OCI-LY7 (cell line): ENCODE results near the gene CTXN2. TPM values are rescaled to one million over a fixed set of nuclear protein-coding genes. Genes with fewer than 3 reads are reported as not detected.

Experiments used
- BruUV-seq: library from RNA; stranded (reverse); fragments of 400-500 nt; replicated peaks from 2 replicates; lab custom pipeline; 2021; lab: Mats Ljungman, UMichigan
- CTCF ChIA-PET: fragments of 300-600 bp; sonication (Branson Sonifier 250); formaldehyde crosslinking; loops from one replicate; lab custom pipeline; 2022; ENCODE audit warnings: antibody characterized with exemption; ENCODE audit not compliant: unreplicated experiment; lab: Charles Lee
- POLR2A ChIA-PET: fragments of 300-600 bp; sonication (Branson Sonifier 250); formaldehyde crosslinking; loops from one replicate; lab custom pipeline; 2022; ENCODE audit warnings: antibody characterized with exemption; lab: Charles Lee
- DNase-seq: peaks from one replicate; pipeline ENCODE4 v3.0.0-alpha.2; 2015; ENCODE audit warnings: low spot score
- H2AFZ ChIP-seq: fragments of 200-600 bp; sonication (generic), shearing (Covaris generic); 2 replicates; pipeline ENCODE4 v1.6.1; 2014; ENCODE audit warnings: mild to moderate bottlenecking, antibody characterized with exemption, low read length, moderate library complexity
- H3K27ac ChIP-seq: fragments of 200-600 bp; sonication (generic); 2 replicates; pipeline ENCODE4 v1.5.1; 2014; ENCODE audit warnings: mixed run types, low read depth, mild to moderate bottlenecking, moderate library complexity, low read length, inconsistent platforms; ENCODE audit not compliant: poor library complexity, severe bottlenecking
- H3K36me3 ChIP-seq: fragments of 200-600 bp; sonication (generic); 2 replicates; pipeline ENCODE4 v1.6.1; 2014; ENCODE audit warnings: mild to moderate bottlenecking, antibody characterized with exemption, low read length, moderate library complexity, mixed read lengths; ENCODE audit not compliant: insufficient read depth
- H3K4me1 ChIP-seq: fragments of 200-600 bp; sonication (generic); 2 replicates; pipeline ENCODE4 v1.5.1; 2014; ENCODE audit warnings: mild to moderate bottlenecking, low read length; ENCODE audit not compliant: insufficient read depth, poor library complexity, severe bottlenecking
- H3K4me2 ChIP-seq: fragments of 200-600 bp; sonication (generic); 2 replicates; pipeline ENCODE4 v1.6.1; 2014; ENCODE audit warnings: mild to moderate bottlenecking, low read length
- H3K4me3 ChIP-seq: fragments of 200-600 bp; sonication (generic); 2 replicates; pipeline ENCODE4 v1.5.1; 2014; ENCODE audit warnings: mild to moderate bottlenecking, low read depth, low read length; ENCODE audit not compliant: poor library complexity, severe bottlenecking
- H3K79me2 ChIP-seq: fragments of 200-600 bp; sonication (generic); 2 replicates; pipeline ENCODE4 v1.6.1; 2016; ENCODE audit warnings: low read depth, mild to moderate bottlenecking, low read length, moderate library complexity, mixed read lengths; ENCODE audit not compliant: insufficient read depth
- H3K9me2 ChIP-seq: fragments of 200-600 bp; sonication (generic); 2 replicates; pipeline ENCODE4 v1.6.1; 2016; ENCODE audit warnings: mild to moderate bottlenecking, low read length, mixed read lengths; ENCODE audit not compliant: insufficient read depth
- H3K9me3 ChIP-seq: fragments of 200-600 bp; sonication (generic); 2 replicates; pipeline ENCODE4 v1.6.1; 2014; ENCODE audit warnings: mild to moderate bottlenecking, mixed run types, low read length, mixed read lengths
- H4K20me1 ChIP-seq: fragments of 200-600 bp; sonication (generic); 2 replicates; pipeline ENCODE4 v1.6.1; 2014; ENCODE audit warnings: mild to moderate bottlenecking, antibody characterized with exemption, low read length, moderate library complexity, mixed read lengths; ENCODE audit not compliant: insufficient read depth
- EZH2phosphoT487 ChIP-seq: fragments of 200-600 bp; sonication (generic); IDR thresholded peaks from 2 replicates; pipeline ENCODE4 v1.6.1; 2018; ENCODE audit warnings: low read depth, borderline replicate concordance, mild to moderate bottlenecking, mixed run types, antibody characterized with exemption, low read length, moderate library complexity, mixed read lengths
- intact Hi-C: fragments of 100-400 bp; cut with micrococcal nuclease; formaldehyde crosslinking; loops from one replicate; pipeline ENCODE4 v1.10.0; 2022; ENCODE audit not compliant: unreplicated experiment
- total RNA-seq, 2 experiments: library from RNA; depleted of rRNA in 1 of 2; stranded (reverse); fragments of >200 nt in 1 of 2; shearing (Covaris generic) in 1 of 2; gene quantifications; 2 replicates each; pipeline ENCODE4 v1.2.3, GENCODE V29; 2014 to 2022
- TF ChIP-seq, protein P1 (sequence below): fragments of 200-600 bp; sonication (generic); conservative IDR thresholded peaks from 2 replicates; pipeline ENCODE4 v1.5.1; 2014; ENCODE audit warnings: mild to moderate bottlenecking, antibody characterized with exemption, low read length, moderate library complexity, mixed read lengths

Gene CTXN2
- total RNA-seq, 2 experiments from 2014 or later = 0.34 to 0.41 TPM

DNA sequence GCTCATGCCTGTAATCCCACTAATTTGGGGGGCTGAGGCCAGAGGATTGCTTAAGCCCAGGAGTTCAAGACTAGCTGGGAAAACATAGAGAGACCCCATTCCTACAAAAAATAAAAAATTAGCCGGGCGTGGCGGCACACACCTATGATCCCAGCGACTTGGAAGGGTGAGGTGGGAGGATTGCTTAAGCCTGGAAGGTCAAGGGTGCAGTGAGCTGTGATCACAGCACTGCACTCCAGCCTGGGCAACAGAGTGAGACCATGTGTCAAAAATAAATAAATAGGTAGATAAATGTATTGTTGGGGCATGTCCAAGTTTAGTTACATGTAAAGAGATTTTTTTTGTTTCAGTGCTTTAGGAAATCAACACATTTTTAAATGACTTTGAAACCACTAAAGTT lies 51.1 kb downstream of the CTXN2 start:
- H3K4me3 ChIP-seq = no peak overlapping the region
- DNase-seq = no peak
- no peaks in the 10 kb centered on the region for H3K9me2 ChIP-seq
- POLR2A ChIA-PET = no interaction called here
- H4K20me1 ChIP-seq = no peaks in the 10 kb centered on the region
- CTCF ChIA-PET = no interaction called here
- no peaks in the 10 kb centered on the region for H3K36me3 ChIP-seq
- BruUV-seq = no TSS peak
- no peaks in the 10 kb centered on the region for H3K79me2 ChIP-seq
- H2AFZ ChIP-seq = no peak overlapping the region
- H3K27ac ChIP-seq = no peak overlapping the region
- no peak overlapping the region for H3K4me2 ChIP-seq
- H3K9me3 ChIP-seq = no peaks in the 10 kb centered on the region
- TF ChIP-seq EZH2phosphoT487 = no peak
- TF ChIP-seq, protein P1, sequence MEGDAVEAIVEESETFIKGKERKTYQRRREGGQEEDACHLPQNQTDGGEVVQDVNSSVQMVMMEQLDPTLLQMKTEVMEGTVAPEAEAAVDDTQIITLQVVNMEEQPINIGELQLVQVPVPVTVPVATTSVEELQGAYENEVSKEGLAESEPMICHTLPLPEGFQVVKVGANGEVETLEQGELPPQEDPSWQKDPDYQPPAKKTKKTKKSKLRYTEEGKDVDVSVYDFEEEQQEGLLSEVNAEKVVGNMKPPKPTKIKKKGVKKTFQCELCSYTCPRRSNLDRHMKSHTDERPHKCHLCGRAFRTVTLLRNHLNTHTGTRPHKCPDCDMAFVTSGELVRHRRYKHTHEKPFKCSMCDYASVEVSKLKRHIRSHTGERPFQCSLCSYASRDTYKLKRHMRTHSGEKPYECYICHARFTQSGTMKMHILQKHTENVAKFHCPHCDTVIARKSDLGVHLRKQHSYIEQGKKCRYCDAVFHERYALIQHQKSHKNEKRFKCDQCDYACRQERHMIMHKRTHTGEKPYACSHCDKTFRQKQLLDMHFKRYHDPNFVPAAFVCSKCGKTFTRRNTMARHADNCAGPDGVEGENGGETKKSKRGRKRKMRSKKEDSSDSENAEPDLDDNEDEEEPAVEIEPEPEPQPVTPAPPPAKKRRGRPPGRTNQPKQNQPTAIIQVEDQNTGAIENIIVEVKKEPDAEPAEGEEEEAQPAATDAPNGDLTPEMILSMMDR = no peak
- intact Hi-C loops = loop anchor here (5.0 to 10.0 kb wide), 2 partner anchors 108 to 530 kb away; no protein-coding TSS in a partner anchor
- H3K4me1 ChIP-seq = no peaks in the 10 kb centered on the region

DNA sequence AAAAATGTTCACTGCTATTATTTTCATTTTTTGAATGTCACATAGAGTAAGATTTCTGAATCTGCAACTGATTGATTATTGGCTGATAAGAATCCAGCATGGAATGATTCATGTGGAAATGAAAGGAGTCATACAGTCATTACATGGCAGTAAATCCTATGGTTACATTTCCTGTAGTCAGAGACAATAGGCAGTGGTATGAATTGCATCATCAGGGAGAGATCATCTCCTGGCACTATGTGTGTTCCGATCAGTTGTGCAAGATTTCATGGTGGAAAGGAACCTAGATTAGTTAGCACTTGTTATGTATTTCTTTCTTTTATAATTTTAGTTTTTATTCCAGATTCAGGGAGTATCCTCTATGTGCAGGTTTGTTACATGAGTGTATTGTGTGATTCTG lies 53.5 kb downstream of the CTXN2 start:
- TF ChIP-seq, protein P1 = no peak
- no peak for TF ChIP-seq EZH2phosphoT487
- POLR2A ChIA-PET = no interaction called here
- Histone ChIP-seq H3K9me2 (no peaks in the 10 kb centered on the region), H3K79me2 (no peaks in the 10 kb centered on the region), H3K9me3 (no peaks in the 10 kb centered on the region), H3K36me3 (no peaks in the 10 kb centered on the region), H3K4me3 (no peak overlapping the region), H2AFZ (no peak overlapping the region), H3K27ac (no peak overlapping the region), H3K4me1 (no peaks in the 10 kb centered on the region), H3K4me2 (no peak overlapping the region), H4K20me1 (no peaks in the 10 kb centered on the region)
- BruUV-seq = no TSS peak
- no peak for DNase-seq
- intact Hi-C loops = loop anchor here (5.0 to 10.0 kb wide), 2 partner anchors 110 to 533 kb away; no protein-coding TSS in a partner anchor
- CTCF ChIA-PET = interaction anchor here (0.6 kb wide), 1 partner anchor 176 kb away, joined by 3 read pairs; no protein-coding TSS in a partner anchor

DNA sequence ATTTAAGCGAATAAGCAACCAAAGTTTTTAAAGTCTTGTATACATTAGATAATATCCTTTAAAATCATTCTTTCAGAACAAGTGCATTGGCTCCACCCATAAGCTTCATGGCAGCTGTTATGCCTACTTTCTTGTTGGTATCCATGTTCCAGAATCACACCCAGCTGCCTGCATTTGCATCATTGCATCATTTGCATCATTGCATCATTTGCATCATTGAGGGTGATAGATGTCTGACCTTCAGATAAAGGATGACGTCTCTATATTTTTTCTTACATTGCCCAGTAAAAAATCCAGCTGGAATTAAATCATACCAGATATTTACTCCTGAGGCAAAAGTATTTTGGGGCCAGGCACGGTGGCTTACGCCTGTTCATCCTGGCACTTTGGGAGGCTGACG lies 56.9 kb downstream of the CTXN2 start:
- TF ChIP-seq EZH2phosphoT487 = no peak
- TF ChIP-seq, protein P1 = no peak

More for the DNA sequence above, 56.9 kb downstream of the CTXN2 start:
- Histone ChIP-seq H3K36me3 (no peaks in the 10 kb centered on the region), H3K27ac (no peak overlapping the region), H3K4me2 (no peak overlapping the region), H3K9me3 (no peaks in the 10 kb centered on the region), H3K79me2 (no peaks in the 10 kb centered on the region), H3K4me1 (no peaks in the 10 kb centered on the region), H4K20me1 (no peaks in the 10 kb centered on the region), H3K9me2 (no peaks in the 10 kb centered on the region), H3K4me3 (no peak overlapping the region), H2AFZ (no peak overlapping the region)
- intact Hi-C loops = loop anchor here (10.0 kb wide), 1 partner anchor 114 kb away; no protein-coding TSS in a partner anchor
- no TSS peak for BruUV-seq
- CTCF ChIA-PET = no interaction called here
- POLR2A ChIA-PET = interaction anchor here (0.6 kb wide), 1 partner anchor 40 kb away, joined by 3 read pairs; no protein-coding TSS in a partner anchor
- no peak for DNase-seq
